Peyer's patch (tissue), 4 donors: ENCODE results near the gene SP9.

Experiments used
- POLR2A ChIP-seq, 2 donors: fragments of 450-650 bp; IDR thresholded peaks; one replicate each; pipeline ENCODE4 v1.5.1; 2017; ENCODE audit warnings: antibody characterized with exemption in 2 of 2, mild to moderate bottlenecking in 2 of 2, moderate library complexity in 2 of 2
- TF ChIP-seq, protein P1 (sequence below), 6 experiments: fragments of 450-650 bp in 4 of 6; fragments of 200-600 bp in 2 of 6; sonication (generic) in 1 of 6; IDR thresholded peaks; one replicate each; pipeline ENCODE4 v1.5.1; 2017 to 2019; ENCODE audit warnings: antibody characterized with exemption in 6 of 6, mild to moderate bottlenecking in 3 of 6, moderate library complexity in 1 of 6

DNA sequence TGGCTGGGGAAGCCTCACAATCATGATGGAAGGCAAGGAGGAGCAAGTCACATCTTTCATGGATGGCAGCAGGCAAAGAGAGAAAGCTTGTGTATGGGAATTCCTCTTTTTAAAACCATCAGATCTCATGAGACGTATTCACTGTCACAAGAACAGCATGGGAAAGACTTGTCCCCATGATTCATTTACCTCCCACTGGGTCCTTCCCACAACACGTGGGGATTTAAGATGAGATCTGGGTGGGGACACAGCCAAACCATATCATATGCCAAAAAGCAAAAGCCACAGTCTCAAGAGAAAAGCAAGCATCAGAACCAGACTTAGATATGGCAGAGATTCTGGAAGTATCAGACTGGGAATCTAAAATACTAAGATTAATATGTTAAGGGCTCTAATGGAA lies 30.8 kb downstream of the SP9 start:
- TF ChIP-seq, protein P1, sequence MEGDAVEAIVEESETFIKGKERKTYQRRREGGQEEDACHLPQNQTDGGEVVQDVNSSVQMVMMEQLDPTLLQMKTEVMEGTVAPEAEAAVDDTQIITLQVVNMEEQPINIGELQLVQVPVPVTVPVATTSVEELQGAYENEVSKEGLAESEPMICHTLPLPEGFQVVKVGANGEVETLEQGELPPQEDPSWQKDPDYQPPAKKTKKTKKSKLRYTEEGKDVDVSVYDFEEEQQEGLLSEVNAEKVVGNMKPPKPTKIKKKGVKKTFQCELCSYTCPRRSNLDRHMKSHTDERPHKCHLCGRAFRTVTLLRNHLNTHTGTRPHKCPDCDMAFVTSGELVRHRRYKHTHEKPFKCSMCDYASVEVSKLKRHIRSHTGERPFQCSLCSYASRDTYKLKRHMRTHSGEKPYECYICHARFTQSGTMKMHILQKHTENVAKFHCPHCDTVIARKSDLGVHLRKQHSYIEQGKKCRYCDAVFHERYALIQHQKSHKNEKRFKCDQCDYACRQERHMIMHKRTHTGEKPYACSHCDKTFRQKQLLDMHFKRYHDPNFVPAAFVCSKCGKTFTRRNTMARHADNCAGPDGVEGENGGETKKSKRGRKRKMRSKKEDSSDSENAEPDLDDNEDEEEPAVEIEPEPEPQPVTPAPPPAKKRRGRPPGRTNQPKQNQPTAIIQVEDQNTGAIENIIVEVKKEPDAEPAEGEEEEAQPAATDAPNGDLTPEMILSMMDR (IDR thresholded peaks at IDR 0.05), result no peak
- no peak for TF ChIP-seq POLR2A (IDR thresholded peaks at IDR 0.05)
